Gastroesophageal sphincter (tissue), 4 donors: Measurements from ENCODE around the gene CHSY1. TPM values are rescaled to one million over a fixed set of nuclear protein-coding genes. Genes with fewer than 3 reads are reported as not detected.

Experiments used
- ATAC-seq: fragments of 150-250 bp; one replicate; pipeline ENCODE4 v1.9.1; 2016; ENCODE audit warnings: mild to moderate bottlenecking, moderate library complexity
- H3K27ac ChIP-seq, 4 donors: fragments of 200-600 bp; sonication (generic) in 3 of 4; 1 replicate in 3 of 4; 2 replicates in 1 of 4; pipeline ENCODE4 v1.5.1; 2016 to 2019
- H3K27me3 ChIP-seq: fragments of 200-600 bp; sonication (generic); one replicate; pipeline ENCODE4 v1.5.1; 2019
- H3K36me3 ChIP-seq, 2 donors: fragments of 200-600 bp; sonication (generic); one replicate each; pipeline ENCODE4 v1.5.1; 2019; ENCODE audit warnings: control low read depth in 1 of 2
- H3K4me1 ChIP-seq, 3 donors: fragments of 200-600 bp; sonication (generic); 1 replicate in 2 of 3; 2 replicates in 1 of 3; pipeline ENCODE4 v1.5.1; 2016 to 2019; ENCODE audit warnings: control low read depth in 2 of 3
- H3K4me3 ChIP-seq, 2 donors: fragments of 200-600 bp; sonication (generic); one replicate each; pipeline ENCODE4 v1.5.1; 2019; ENCODE audit warnings: mild to moderate bottlenecking in 1 of 2, moderate library complexity in 1 of 2
- H3K9me3 ChIP-seq, 3 donors: fragments of 200-600 bp; sonication (generic); one replicate each; pipeline ENCODE4 v1.5.1; 2017 to 2019; ENCODE audit warnings: control low read depth in 2 of 3
- CTCF ChIP-seq, 4 experiments: fragments of 200-600 bp in 2 of 4; fragments of 450-650 bp in 2 of 4; sonication (generic) in 1 of 4; IDR thresholded peaks; one replicate each; pipeline ENCODE4 v1.5.1; 2017 to 2019; ENCODE audit warnings: antibody characterized with exemption in 4 of 4, mild to moderate bottlenecking in 2 of 4, moderate library complexity in 2 of 4
- EP300 ChIP-seq: sonication (generic); formaldehyde crosslinking; IDR thresholded peaks from one replicate; pipeline ENCODE4 v1.6.1; 2017; ENCODE audit warnings: antibody characterized with exemption, mild to moderate bottlenecking
- POLR2A ChIP-seq, 2 donors: fragments of 450-650 bp; IDR thresholded peaks; one replicate each; pipeline ENCODE4 v1.6.1; 2017; ENCODE audit warnings: antibody characterized with exemption in 2 of 2, mild to moderate bottlenecking in 2 of 2, moderate library complexity in 1 of 2
- POLR2AphosphoS5 ChIP-seq: sonication (generic); formaldehyde crosslinking; IDR thresholded peaks from one replicate; pipeline ENCODE4 v1.6.1; 2017; ENCODE audit warnings: antibody characterized with exemption
- whole genome bisulfite sequencing, 2 donors: methylation state at CpG; one replicate each; pipeline ENCODE4 v1.1.5; 2018; ENCODE audit warnings: low coverage in 1 of 2; 5-methylcytosine and 5-hydroxymethylcytosine counted together
- total RNA-seq, 4 donors: library from RNA; depleted of rRNA; stranded (reverse); fragments of >200 nt; gene quantifications; one replicate each; pipeline ENCODE4 v1.1.0, GENCODE V29; 2016

The CHSY1 gene
- total RNA-seq, 4 donors from 2014 or later, result 13.8 to 30.6 (median 19.9) TPM

DNA sequence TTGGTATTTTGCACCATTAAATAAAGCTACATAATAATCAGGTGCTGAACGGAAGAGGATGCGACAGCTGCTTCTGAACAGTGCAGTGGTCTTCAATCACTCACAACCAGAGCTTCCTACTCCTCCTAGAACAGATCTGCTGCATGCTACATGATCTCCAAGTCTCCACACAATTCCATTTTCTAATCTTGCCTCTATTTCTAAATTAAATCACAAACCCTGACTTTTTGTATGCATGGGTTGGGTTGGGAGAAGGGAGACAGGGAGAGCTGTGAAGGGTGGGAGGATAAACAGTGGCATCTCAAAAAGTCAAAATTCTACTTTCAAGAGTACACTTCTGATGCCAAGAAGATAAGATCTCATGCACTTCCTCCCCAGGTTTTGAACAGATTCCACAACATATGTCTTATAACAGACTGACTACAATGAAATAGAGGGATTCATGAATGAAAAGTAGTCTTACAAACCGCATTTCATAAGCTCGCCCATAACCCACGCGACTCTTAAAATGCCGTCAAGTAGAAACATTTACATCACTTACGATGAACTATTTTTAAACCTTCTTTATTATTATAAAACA lies 57.2 kb downstream of the CHSY1 start:
- Histone ChIP-seq H3K36me3 (no peaks in the 10 kb centered on the region), H3K4me1 (peaks cover 0 to 76% (median 14%) of the 10 kb centered on the region in 3 donors)
- 51 to 65% methylated on average over 8 of the region's 8 CpGs for WGBS, 2 donors

GRCh38 chr15:101193806-101194545 lies 57.9 kb downstream of the CHSY1 start:
- 43 to 70% methylated on average over 9 to 10 of the region's 10 CpGs for WGBS, 2 donors
- Histone ChIP-seq H3K9me3 (no peaks in the 10 kb centered on the region), H3K4me3 (peak overlapping the region in 1 of 2 donors; percentile 15), H3K27me3 (no peaks in the 10 kb centered on the region), H3K36me3 (no peaks in the 10 kb centered on the region), H3K27ac (peak overlapping the region in 3 of 4 donors; percentile 69 to 73 (median 69)), H3K4me1 (peaks cover 0 to 76% (median 14%) of the 10 kb centered on the region in 3 donors)
- TF ChIP-seq POLR2A (IDR thresholded peaks at IDR 0.05), result no peak
- peak; percentile 37 for TF ChIP-seq POLR2AphosphoS5
- no peak for TF ChIP-seq CTCF (IDR thresholded peaks at IDR 0.05)
- peak; percentile 46 for ATAC-seq

More for the DNA sequence above, 57.2 kb downstream of the CHSY1 start:
- no peaks in the 10 kb centered on the region for H3K9me3 ChIP-seq
- ATAC-seq, result no peak
- H3K4me3 ChIP-seq, result no peak overlapping the region
- TF ChIP-seq POLR2A (IDR thresholded peaks at IDR 0.05) (no peak), EP300 (no peak), CTCF (IDR thresholded peaks at IDR 0.05) (no peak), POLR2AphosphoS5 (no peak)
- no peaks in the 10 kb centered on the region for H3K27me3 ChIP-seq
- H3K27ac ChIP-seq, result peak overlapping the region in 2 of 4 donors; percentile 69 to 73

DNA sequence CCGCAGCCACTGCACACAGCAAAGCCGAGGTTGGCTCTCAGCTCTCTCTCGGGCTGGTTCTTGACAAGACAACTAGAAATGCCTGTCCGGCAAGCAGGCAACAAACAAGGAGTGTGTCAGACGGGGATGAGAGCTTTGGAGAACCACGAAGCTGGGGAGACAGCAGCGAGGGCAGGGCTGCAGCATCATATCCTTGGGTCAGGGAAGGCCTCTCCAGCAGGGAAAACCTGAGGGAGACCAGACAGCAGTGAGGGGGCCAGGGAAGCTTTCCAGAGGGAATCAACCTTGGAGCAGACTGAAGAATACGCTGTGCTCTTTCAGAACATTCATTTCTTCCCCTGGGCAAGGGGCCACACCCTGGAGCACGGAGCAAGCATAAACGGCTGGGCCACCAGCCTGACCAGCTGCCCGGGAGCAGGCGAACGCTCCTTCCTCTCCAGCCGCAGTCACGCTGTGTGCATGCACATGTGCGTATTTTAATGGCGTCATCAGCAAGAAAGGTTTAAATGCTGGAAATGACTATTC lies 58.7 kb downstream of the CHSY1 start:
- Histone ChIP-seq H3K9me3 (no peaks in the 10 kb centered on the region), H3K27me3 (no peaks in the 10 kb centered on the region), H3K4me3 (peak overlapping the region in 1 of 2 donors; percentile 15), H3K27ac (peak overlapping the region in 3 of 4 donors; percentile 69 to 73 (median 69)), H3K36me3 (no peaks in the 10 kb centered on the region), H3K4me1 (peaks cover 0 to 76% (median 14%) of the 10 kb centered on the region in 3 donors)
- ATAC-seq, result peak; percentile 54
- 33 to 37% methylated on average over 1 to 4 of the region's 17 CpGs for WGBS, 2 donors
- TF ChIP-seq CTCF (IDR thresholded peaks at IDR 0.05) (no peak), POLR2A (IDR thresholded peaks at IDR 0.05) (no peak), POLR2AphosphoS5 (no peak), EP300 (no peak)

DNA sequence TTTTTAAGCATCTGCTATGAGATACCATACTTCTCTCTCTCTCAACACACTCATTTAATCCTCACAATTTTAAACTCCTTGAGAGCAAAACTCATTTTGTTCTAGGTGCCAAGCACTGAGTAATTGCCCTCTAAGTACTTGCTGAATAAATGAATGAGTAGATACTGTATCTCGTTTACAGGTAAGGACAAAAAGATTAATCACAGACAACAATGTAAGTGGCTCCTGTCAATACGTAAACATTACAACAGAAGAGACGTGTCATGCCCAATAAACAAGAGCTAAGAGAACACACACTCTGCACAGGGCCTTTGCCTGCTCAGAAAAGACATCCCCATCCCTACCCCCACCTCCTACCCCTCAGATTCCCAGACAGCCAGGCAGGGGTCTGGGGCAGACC lies 59.8 kb downstream of the CHSY1 start:
- H3K4me3 ChIP-seq, result no peak overlapping the region
- no peaks in the 10 kb centered on the region for H3K36me3 ChIP-seq
- WGBS, 2 donors, result 64 to 69% methylated on average over 2 to 3 of the region's 3 CpGs
- peaks cover 2 to 84% (median 14%) of the 10 kb centered on the region in 3 donors for H3K4me1 ChIP-seq
- no peaks in the 10 kb centered on the region for H3K27me3 ChIP-seq
- peak overlapping the region in 3 of 4 donors; percentile 69 to 73 (median 69) for H3K27ac ChIP-seq
- ATAC-seq, result no peak
- TF ChIP-seq POLR2AphosphoS5, result no peak
- TF ChIP-seq CTCF (IDR thresholded peaks at IDR 0.05), result no peak
- TF ChIP-seq EP300, result no peak
- no peak for TF ChIP-seq POLR2A (IDR thresholded peaks at IDR 0.05)
- H3K9me3 ChIP-seq, result no peaks in the 10 kb centered on the region
